ENCODE measurements around the gene MAP1LC3A.

Gene MAP1LC3A

DNA sequence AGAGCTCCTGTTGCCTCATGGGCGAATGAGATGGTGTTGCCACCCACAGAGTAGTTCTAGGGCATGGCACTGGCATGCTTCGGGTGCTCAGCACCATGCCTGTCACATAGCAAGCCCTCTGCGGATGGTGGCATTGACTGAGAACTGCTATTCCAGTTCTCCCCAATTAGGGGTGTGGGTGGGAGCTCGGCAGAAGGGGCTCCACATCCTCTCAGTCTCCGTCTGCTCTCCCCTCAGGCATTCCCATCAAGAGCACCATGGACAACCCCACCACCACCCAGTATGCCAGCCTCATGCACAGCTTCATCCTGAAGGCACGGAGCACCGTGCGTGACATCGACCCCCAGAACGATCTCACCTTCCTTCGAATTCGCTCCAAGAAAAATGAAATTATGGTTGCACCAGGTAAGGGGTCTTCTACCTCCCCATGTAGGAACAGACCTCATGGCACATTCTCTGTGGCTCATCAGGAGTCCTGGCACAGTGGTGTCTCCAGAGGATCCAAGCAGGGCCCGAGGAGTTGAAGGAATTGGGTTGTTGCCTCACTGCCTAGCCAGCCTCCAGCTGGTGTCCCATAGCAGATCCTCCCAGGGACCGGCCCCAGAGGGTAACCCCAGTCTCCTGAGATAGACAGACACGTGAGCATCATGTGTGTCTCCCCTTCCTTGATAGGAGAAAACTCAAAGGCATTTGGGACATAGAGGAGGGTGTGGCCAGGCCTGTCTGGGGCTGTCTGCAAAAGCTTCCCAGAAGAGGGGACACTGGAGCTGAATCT lies 23.9 kb upstream of the MAP1LC3A start:
- no peaks in the 10 kb centered on the region for H3K79me2 ChIP-seq (ENCODE audit: insufficient read depth, low read length)
- no peaks in the 10 kb centered on the region for H3F3A ChIP-seq (ENCODE audit: insufficient read depth)
- no peaks in the 10 kb centered on the region for H3K36me3 ChIP-seq (ENCODE audit: low read length)
- no peak overlapping the region for H3K9ac ChIP-seq (ENCODE audit: low read length)
- no peak overlapping the region for H3K27ac ChIP-seq (ENCODE audit: low read depth, low read length)
- no peaks in the 10 kb centered on the region for H3K27me3 ChIP-seq (ENCODE audit: low read length)
- H3K9me3 ChIP-seq (ENCODE audit: insufficient read depth, low read length) = no peaks in the 10 kb centered on the region
- H2AFZ ChIP-seq (ENCODE audit: low read depth, low read length, severe bottlenecking) = no peak overlapping the region
- no peaks in the 10 kb centered on the region for H3K9me2 ChIP-seq (replicated peaks; ENCODE audit: insufficient read depth, low read length)
- H3K4me3 ChIP-seq (ENCODE audit: insufficient read depth, low read length, poor library complexity, severe bottlenecking) = no peak overlapping the region
- no peaks in the 10 kb centered on the region for H4K20me1 ChIP-seq (ENCODE audit: low read depth, low read length)
- no peak overlapping the region for H3K4me2 ChIP-seq (ENCODE audit: low read depth, low read length, poor library complexity, severe bottlenecking)
- TF ChIP-seq, protein P1, sequence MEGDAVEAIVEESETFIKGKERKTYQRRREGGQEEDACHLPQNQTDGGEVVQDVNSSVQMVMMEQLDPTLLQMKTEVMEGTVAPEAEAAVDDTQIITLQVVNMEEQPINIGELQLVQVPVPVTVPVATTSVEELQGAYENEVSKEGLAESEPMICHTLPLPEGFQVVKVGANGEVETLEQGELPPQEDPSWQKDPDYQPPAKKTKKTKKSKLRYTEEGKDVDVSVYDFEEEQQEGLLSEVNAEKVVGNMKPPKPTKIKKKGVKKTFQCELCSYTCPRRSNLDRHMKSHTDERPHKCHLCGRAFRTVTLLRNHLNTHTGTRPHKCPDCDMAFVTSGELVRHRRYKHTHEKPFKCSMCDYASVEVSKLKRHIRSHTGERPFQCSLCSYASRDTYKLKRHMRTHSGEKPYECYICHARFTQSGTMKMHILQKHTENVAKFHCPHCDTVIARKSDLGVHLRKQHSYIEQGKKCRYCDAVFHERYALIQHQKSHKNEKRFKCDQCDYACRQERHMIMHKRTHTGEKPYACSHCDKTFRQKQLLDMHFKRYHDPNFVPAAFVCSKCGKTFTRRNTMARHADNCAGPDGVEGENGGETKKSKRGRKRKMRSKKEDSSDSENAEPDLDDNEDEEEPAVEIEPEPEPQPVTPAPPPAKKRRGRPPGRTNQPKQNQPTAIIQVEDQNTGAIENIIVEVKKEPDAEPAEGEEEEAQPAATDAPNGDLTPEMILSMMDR (IDR thresholded peaks at IDR 0.05; ENCODE audit: insufficient read depth, low read length, poor library complexity, severe bottlenecking) = no peak
- no peak for TF ChIP-seq EZH2phosphoT487 (conservative IDR thresholded peaks at IDR 0.05; ENCODE audit: low read length)

- Histone ChIP-seq H3K36me3 (ENCODE audit: low read length) (peaks cover under 1% of the 10 kb centered on the region; the same call in 1 of the 2 replicates), H3K9me3 (ENCODE audit: insufficient read depth, low read length) (no peaks in the 10 kb centered on the region), H3K4me3 (ENCODE audit: insufficient read depth, low read length, poor library complexity, severe bottlenecking) (no peak overlapping the region), H3K9ac (ENCODE audit: low read length) (no peak overlapping the region), H3K27ac (ENCODE audit: low read depth, low read length) (no peak overlapping the region), H3K79me2 (ENCODE audit: insufficient read depth, low read length) (no peaks in the 10 kb centered on the region), H2AFZ (ENCODE audit: low read depth, low read length, severe bottlenecking) (no peak overlapping the region), H3K27me3 (ENCODE audit: low read length) (no peaks in the 10 kb centered on the region), H3K4me2 (ENCODE audit: low read depth, low read length, poor library complexity, severe bottlenecking) (no peak overlapping the region), H3K9me2 (replicated peaks; ENCODE audit: insufficient read depth, low read length) (no peaks in the 10 kb centered on the region), H3F3A (ENCODE audit: insufficient read depth) (no peaks in the 10 kb centered on the region), H4K20me1 (ENCODE audit: low read depth, low read length) (no peaks in the 10 kb centered on the region)
- TF ChIP-seq, protein P1 (IDR thresholded peaks at IDR 0.05; ENCODE audit: insufficient read depth, low read length, poor library complexity, severe bottlenecking) = no peak
- TF ChIP-seq EZH2phosphoT487 (conservative IDR thresholded peaks at IDR 0.05; ENCODE audit: low read length) = no peak
Observed at GRCh38 chr20:34535301-34535840, 23.1 kb upstream of the MAP1LC3A start.

- Histone ChIP-seq H3K9me3 (ENCODE audit: insufficient read depth, low read length) (no peaks in the 10 kb centered on the region), H3K36me3 (ENCODE audit: low read length) (peaks cover 2% of the 10 kb centered on the region; the same call in 1 of the 2 replicates), H4K20me1 (ENCODE audit: low read depth, low read length) (no peaks in the 10 kb centered on the region), H3K9ac (ENCODE audit: low read length) (no peak overlapping the region), H2AFZ (ENCODE audit: low read depth, low read length, severe bottlenecking) (no peak overlapping the region), H3K27ac (ENCODE audit: low read depth, low read length) (no peak overlapping the region), H3K79me2 (ENCODE audit: insufficient read depth, low read length) (no peaks in the 10 kb centered on the region), H3F3A (ENCODE audit: insufficient read depth) (no peaks in the 10 kb centered on the region), H3K9me2 (replicated peaks; ENCODE audit: insufficient read depth, low read length) (no peaks in the 10 kb centered on the region), H3K27me3 (ENCODE audit: low read length) (no peaks in the 10 kb centered on the region), H3K4me2 (ENCODE audit: low read depth, low read length, poor library complexity, severe bottlenecking) (no peak overlapping the region), H3K4me3 (ENCODE audit: insufficient read depth, low read length, poor library complexity, severe bottlenecking) (no peak overlapping the region)
- no peak for TF ChIP-seq EZH2phosphoT487 (conservative IDR thresholded peaks at IDR 0.05; ENCODE audit: low read length)
- TF ChIP-seq, protein P1 (IDR thresholded peaks at IDR 0.05; ENCODE audit: insufficient read depth, low read length, poor library complexity, severe bottlenecking) = no peak
Observed at GRCh38 chr20:34535857-34536256, 22.7 kb upstream of the MAP1LC3A start.

All from SU-DHL-6 (cell line).